IMR-90 (cell line): Measurements from ENCODE around the gene TMEM161A. TPM values are rescaled to one million over a fixed set of nuclear protein-coding genes. Genes with fewer than 3 reads are reported as not detected.

Experiments
- ATAC-seq: fragments of 200-7000 bp; cut with Tn5 transposase; 2 replicates; pipeline ENCODE4 v1.9.1; 2020; ENCODE audit warnings: low read depth, mild to moderate bottlenecking, moderate library complexity
- BruUV-seq: library from RNA; stranded (reverse); fragments of 400-500 nt; replicated peaks from 2 replicates; lab custom pipeline; 2021; lab: Mats Ljungman, UMichigan
- CTCF ChIA-PET: fragments of 300-600 bp; formaldehyde crosslinking; extraction: SDS; loops from one replicate; lab custom pipeline; 2021; ENCODE audit warnings: antibody characterized with exemption; lab: Yijun Ruan, JAX
- POLR2A ChIA-PET: fragments of 300-600 bp; sonication (Branson Sonifier 250); formaldehyde crosslinking; loops from one replicate; lab custom pipeline; 2022; ENCODE audit warnings: antibody characterized with exemption; ENCODE audit not compliant: unreplicated experiment; lab: Charles Lee
- DNase-seq: peaks from one replicate; pipeline ENCODE4 v3.0.0; 2013
- H2AFZ ChIP-seq: replicated peaks from 2 replicates; pipeline ENCODE3; 2013; ENCODE audit warnings: low read length, mild to moderate bottlenecking; ENCODE audit not compliant: poor library complexity
- H2AK5ac ChIP-seq: 2 replicates; pipeline ENCODE4 v1.6.1; 2013; ENCODE audit warnings: low read depth, low read length, inconsistent platforms
- H2AK9ac ChIP-seq: replicated peaks from 2 replicates; pipeline ENCODE3; 2013; ENCODE audit warnings: mild to moderate bottlenecking, low read depth, low read length, moderate library complexity; ENCODE audit not compliant: poor library complexity
- H2BK120ac ChIP-seq: 2 replicates; pipeline ENCODE4 v1.6.1; 2013; ENCODE audit warnings: low read depth, low read length, inconsistent platforms
- H2BK15ac ChIP-seq: 3 replicates; pipeline ENCODE4 v1.6.1; 2013; ENCODE audit warnings: low read depth, low read length, inconsistent platforms
- H2BK20ac ChIP-seq: 2 replicates; pipeline ENCODE4 v1.6.1; 2013; ENCODE audit warnings: low read depth, mild to moderate bottlenecking, inconsistent platforms, low read length, moderate library complexity
- H2BK5ac ChIP-seq: 2 replicates; pipeline ENCODE4 v1.6.1; 2013; ENCODE audit warnings: mild to moderate bottlenecking, low read depth, low read length, inconsistent platforms; ENCODE audit not compliant: poor library complexity, severe bottlenecking
- H3K14ac ChIP-seq: replicated peaks from 2 replicates; pipeline ENCODE4 v1.6.1; 2013; ENCODE audit warnings: low read depth, low read length, inconsistent platforms
- H3K18ac ChIP-seq: 2 replicates; pipeline ENCODE4 v1.6.1; 2013; ENCODE audit warnings: low read depth, low read length, control low read depth
- H3K23ac ChIP-seq: 2 replicates; pipeline ENCODE4 v1.6.1; 2013; ENCODE audit warnings: low read depth, low read length, inconsistent platforms
- H3K27ac ChIP-seq: 2 replicates; pipeline ENCODE4 v1.5.1; 2013; ENCODE audit warnings: mild to moderate bottlenecking, control low read depth, low read length; ENCODE audit not compliant: insufficient read depth
- H3K27me3 ChIP-seq: 2 replicates; pipeline ENCODE4 v1.6.1; 2013; ENCODE audit warnings: low read length; ENCODE audit not compliant: control insufficient read depth, insufficient read depth
- H3K36me3 ChIP-seq: 2 replicates; pipeline ENCODE4 v1.6.1; 2013; ENCODE audit warnings: low read length, mixed read lengths; ENCODE audit not compliant: control insufficient read depth, insufficient read depth
- H3K4ac ChIP-seq: 2 replicates; pipeline ENCODE4 v1.6.1; 2013; ENCODE audit warnings: low read depth, low read length, inconsistent platforms
- H3K4me1 ChIP-seq: 2 replicates; pipeline ENCODE4 v1.6.1; 2013; ENCODE audit warnings: low read length, mixed read lengths; ENCODE audit not compliant: control insufficient read depth, insufficient read depth
- H3K4me2 ChIP-seq: 2 replicates; pipeline ENCODE4 v1.6.1; 2013; ENCODE audit warnings: low read depth, mild to moderate bottlenecking, control low read depth, low read length, moderate library complexity
- H3K4me3 ChIP-seq: 2 replicates; pipeline ENCODE4 v1.5.1; 2013; ENCODE audit warnings: low read depth, mild to moderate bottlenecking, control low read depth, low read length, moderate library complexity; ENCODE audit not compliant: insufficient read depth
- H3K56ac ChIP-seq: 2 replicates; pipeline ENCODE4 v1.6.1; 2013; ENCODE audit warnings: low read length, inconsistent platforms; ENCODE audit not compliant: insufficient read depth; ENCODE audit errors: extremely low read depth
- H3K79me1 ChIP-seq, 2 experiments: 2 replicates each; pipeline ENCODE4 v1.6.1; 2013; ENCODE audit warnings: low read length in 2 of 2, inconsistent platforms in 1 of 2, low read depth in 1 of 2
- H3K9ac ChIP-seq: 2 replicates; pipeline ENCODE4 v1.6.1; 2013; ENCODE audit warnings: low read depth, low read length, control low read depth
- H3K9me1 ChIP-seq: 2 replicates; pipeline ENCODE4 v1.6.1; 2013; ENCODE audit warnings: low read length, inconsistent platforms; ENCODE audit not compliant: insufficient read depth
- H3K9me3 ChIP-seq: 2 replicates; pipeline ENCODE4 v1.6.1; 2013; ENCODE audit warnings: low read length; ENCODE audit not compliant: control insufficient read depth, insufficient read depth
- H4K20me1 ChIP-seq: 2 replicates; pipeline ENCODE4 v1.6.1; 2013; ENCODE audit warnings: low read length, inconsistent platforms; ENCODE audit not compliant: insufficient read depth
- H4K5ac ChIP-seq: 2 replicates; pipeline ENCODE4 v1.6.1; 2013; ENCODE audit warnings: mild to moderate bottlenecking, low read depth, low read length, control low read depth
- H4K8ac ChIP-seq, 2 experiments: 2 replicates each; pipeline ENCODE4 v1.6.1; 2013; ENCODE audit warnings: low read depth in 2 of 2, low read length in 2 of 2, control low read depth in 1 of 2, inconsistent platforms in 1 of 2
- H4K91ac ChIP-seq: 2 replicates; pipeline ENCODE4 v1.6.1; 2013; ENCODE audit warnings: low read depth, low read length, inconsistent platforms; ENCODE audit not compliant: insufficient read depth
- BHLHE40 ChIP-seq: fragments of 150-350 bp; IDR thresholded peaks from 2 replicates; pipeline ENCODE4 v1.6.1; 2016; ENCODE audit warnings: mild to moderate bottlenecking, low read depth, low read length
- CEBPB ChIP-seq: IDR thresholded peaks from 2 replicates; pipeline ENCODE4 v1.6.1; 2012; ENCODE audit warnings: low read depth, low read length, improper control_type of control experiment
- MAFK ChIP-seq: IDR thresholded peaks from 2 replicates; pipeline ENCODE4 v1.6.1; 2012; ENCODE audit warnings: low read depth, low read length, improper control_type of control experiment
- MAZ ChIP-seq: IDR thresholded peaks from 2 replicates; pipeline ENCODE4 v1.6.1; 2012; ENCODE audit warnings: low read depth, mild to moderate bottlenecking, low read length, improper control_type of control experiment, moderate library complexity, borderline replicate concordance
- SMC3 ChIP-seq: fragments of 150-350 bp; IDR thresholded peaks from 2 replicates; pipeline ENCODE4 v1.6.1; 2016; ENCODE audit warnings: low read depth, mild to moderate bottlenecking, antibody characterized with exemption, low read length, moderate library complexity
- WGBS, 2 experiments: methylation state at CpG; one replicate each; pipeline versions ENCODE4 v1.1.5 to v1.1.7; 2013; ENCODE audit warnings: missing lambda C conversion rate in 2 of 2; ENCODE audit not compliant: insufficient read length in 1 of 2; ENCODE audit errors: extremely low coverage in 2 of 2; 5-methylcytosine and 5-hydroxymethylcytosine counted together
- dilution Hi-C: fragments of 300-500 bp; cut with HindIII; formaldehyde crosslinking; loops from one replicate; pipeline ENCODE4 v1.14.3; 2018; ENCODE audit warnings: low sequenced_read_pairs; ENCODE audit not compliant: unreplicated experiment
- in situ Hi-C: fragments of 300-500 bp; cut with MboI; formaldehyde crosslinking; loops from 3 replicates; pipeline ENCODE4 v1.14.3; 2019; ENCODE audit warnings: low sequenced_read_pairs, inconsistent platforms, mixed read lengths
- intact Hi-C: fragments of 100-400 bp; cut with micrococcal nuclease; formaldehyde crosslinking; loops from 2 replicates; pipeline ENCODE4 v1.10.0; 2022
- polyA plus RNA-seq, 3 experiments: library from polyadenylated mRNA; depleted of rRNA; stranded (reverse); fragments of >200 nt; gene quantifications; 2 replicates each; pipeline ENCODE4 v1.2.3, GENCODE V29; 2012; ENCODE audit warnings: low replicate concordance in 1 of 3
- total RNA-seq: library from RNA; depleted of rRNA; stranded (reverse); fragments of >200 nt; gene quantifications from 2 replicates; pipeline ENCODE4 v1.2.3, GENCODE V29; 2012
- TF ChIP-seq, protein P1 (sequence below): fragments of 150-350 bp; IDR thresholded peaks from 2 replicates; pipeline ENCODE4 v1.6.1; 2017; ENCODE audit warnings: mild to moderate bottlenecking, antibody characterized with exemption, low read length, low read depth
- TF ChIP-seq, protein P2 (sequence below): fragments of 150-350 bp; IDR thresholded peaks from 2 replicates; pipeline ENCODE4 v1.6.1; 2016; ENCODE audit warnings: low read depth, mild to moderate bottlenecking, low read length, moderate library complexity, borderline replicate concordance
- TF ChIP-seq, protein P3 (sequence below): conservative IDR thresholded peaks from 2 replicates; pipeline ENCODE4 v1.5.1; 2012; ENCODE audit warnings: mild to moderate bottlenecking, low read depth, low read length, improper control_type of control experiment

The TMEM161A gene
- total and polyA plus RNA-seq, 2 of the 4 experiments (the other 2 are of a cell fraction), result 11.1 to 34.8 TPM

DNA sequence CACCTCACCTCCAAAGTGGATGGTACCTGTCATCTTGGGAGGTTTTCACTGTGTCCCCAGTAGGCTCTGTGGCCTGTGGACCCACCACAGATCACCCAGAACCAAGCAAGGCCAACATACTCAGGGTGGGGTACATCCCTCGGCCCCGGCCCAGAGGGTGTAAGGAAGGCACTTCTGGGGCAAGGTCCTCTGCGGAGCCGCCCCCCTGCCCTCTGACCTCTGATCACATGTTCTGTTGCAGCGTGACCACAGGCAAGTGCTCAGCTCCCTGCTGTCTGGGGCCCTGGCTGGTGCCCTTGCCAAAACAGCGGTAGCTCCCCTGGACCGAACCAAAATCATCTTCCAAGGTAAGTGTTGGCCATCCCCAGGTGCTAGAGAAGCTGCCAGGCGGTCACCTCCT, 36.7 kb downstream of the TMEM161A start:
- no peak for ATAC-seq
- no peak overlapping the region for H4K5ac ChIP-seq
- H3K9ac ChIP-seq, result no peak overlapping the region
- H2BK20ac ChIP-seq, result no peak overlapping the region
- H4K20me1 ChIP-seq, result no peaks in the 10 kb centered on the region
- intact Hi-C loops, result no loop called here
- H2BK15ac ChIP-seq, result no peak overlapping the region
- peaks cover 7% of the 10 kb centered on the region; the same call in 1 of the 2 replicates for H3K4me1 ChIP-seq
- no peak overlapping the region for H3K23ac ChIP-seq
- H3K14ac ChIP-seq, result no peak overlapping the region
- no peak overlapping the region for H2AFZ ChIP-seq
- no TSS peak for BruUV-seq
- no peak overlapping the region for H3K4me3 ChIP-seq
- H3K56ac ChIP-seq, result no peak overlapping the region
- H4K91ac ChIP-seq, result no peak overlapping the region
- TF ChIP-seq MAFK, result no peak
- TF ChIP-seq, protein P1, sequence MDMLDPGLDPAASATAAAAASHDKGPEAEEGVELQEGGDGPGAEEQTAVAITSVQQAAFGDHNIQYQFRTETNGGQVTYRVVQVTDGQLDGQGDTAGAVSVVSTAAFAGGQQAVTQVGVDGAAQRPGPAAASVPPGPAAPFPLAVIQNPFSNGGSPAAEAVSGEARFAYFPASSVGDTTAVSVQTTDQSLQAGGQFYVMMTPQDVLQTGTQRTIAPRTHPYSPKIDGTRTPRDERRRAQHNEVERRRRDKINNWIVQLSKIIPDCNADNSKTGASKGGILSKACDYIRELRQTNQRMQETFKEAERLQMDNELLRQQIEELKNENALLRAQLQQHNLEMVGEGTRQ, result no peak
- TF ChIP-seq BHLHE40, result no peak
- TF ChIP-seq, protein P2, sequence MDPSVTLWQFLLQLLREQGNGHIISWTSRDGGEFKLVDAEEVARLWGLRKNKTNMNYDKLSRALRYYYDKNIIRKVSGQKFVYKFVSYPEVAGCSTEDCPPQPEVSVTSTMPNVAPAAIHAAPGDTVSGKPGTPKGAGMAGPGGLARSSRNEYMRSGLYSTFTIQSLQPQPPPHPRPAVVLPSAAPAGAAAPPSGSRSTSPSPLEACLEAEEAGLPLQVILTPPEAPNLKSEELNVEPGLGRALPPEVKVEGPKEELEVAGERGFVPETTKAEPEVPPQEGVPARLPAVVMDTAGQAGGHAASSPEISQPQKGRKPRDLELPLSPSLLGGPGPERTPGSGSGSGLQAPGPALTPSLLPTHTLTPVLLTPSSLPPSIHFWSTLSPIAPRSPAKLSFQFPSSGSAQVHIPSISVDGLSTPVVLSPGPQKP, result no peak
- TF ChIP-seq, protein P3, sequence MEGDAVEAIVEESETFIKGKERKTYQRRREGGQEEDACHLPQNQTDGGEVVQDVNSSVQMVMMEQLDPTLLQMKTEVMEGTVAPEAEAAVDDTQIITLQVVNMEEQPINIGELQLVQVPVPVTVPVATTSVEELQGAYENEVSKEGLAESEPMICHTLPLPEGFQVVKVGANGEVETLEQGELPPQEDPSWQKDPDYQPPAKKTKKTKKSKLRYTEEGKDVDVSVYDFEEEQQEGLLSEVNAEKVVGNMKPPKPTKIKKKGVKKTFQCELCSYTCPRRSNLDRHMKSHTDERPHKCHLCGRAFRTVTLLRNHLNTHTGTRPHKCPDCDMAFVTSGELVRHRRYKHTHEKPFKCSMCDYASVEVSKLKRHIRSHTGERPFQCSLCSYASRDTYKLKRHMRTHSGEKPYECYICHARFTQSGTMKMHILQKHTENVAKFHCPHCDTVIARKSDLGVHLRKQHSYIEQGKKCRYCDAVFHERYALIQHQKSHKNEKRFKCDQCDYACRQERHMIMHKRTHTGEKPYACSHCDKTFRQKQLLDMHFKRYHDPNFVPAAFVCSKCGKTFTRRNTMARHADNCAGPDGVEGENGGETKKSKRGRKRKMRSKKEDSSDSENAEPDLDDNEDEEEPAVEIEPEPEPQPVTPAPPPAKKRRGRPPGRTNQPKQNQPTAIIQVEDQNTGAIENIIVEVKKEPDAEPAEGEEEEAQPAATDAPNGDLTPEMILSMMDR, result no peak
- no peak for TF ChIP-seq MAZ
- no peak for TF ChIP-seq SMC3
- no peak for TF ChIP-seq CEBPB
- H3K9me1 ChIP-seq, result peaks cover 8% of the 10 kb centered on the region
- no peak overlapping the region for H2BK5ac ChIP-seq
- no peak overlapping the region for H3K18ac ChIP-seq
- H3K79me1 ChIP-seq, result no peaks in the 10 kb centered on the region
- dilution Hi-C loops, result no loop called here
- no peak overlapping the region for H2BK120ac ChIP-seq
- H4K8ac ChIP-seq, result no peak overlapping the region
- CTCF ChIA-PET, result no interaction called here
- DNase-seq, result no peak
- no peaks in the 10 kb centered on the region for H3K9me3 ChIP-seq
- in situ Hi-C loops, result no loop called here
- POLR2A ChIA-PET, result no interaction called here
- no peak overlapping the region for H3K4me2 ChIP-seq
- no peak overlapping the region for H2AK9ac ChIP-seq
- H2AK5ac ChIP-seq, result no peak overlapping the region
- no peak overlapping the region for H3K4ac ChIP-seq
- WGBS, 2 experiments, result 79% methylated on average over 3 of the region's 8 CpGs; no CpG with 5 or more reads in 1 of the 2 experiments
- H3K36me3 ChIP-seq, result peaks cover 6% of the 10 kb centered on the region
- no peak overlapping the region for H3K27ac ChIP-seq
- H3K27me3 ChIP-seq, result no peaks in the 10 kb centered on the region
